GM12801 (cell line): ENCODE data around the gene SCN1A.

Experiments used
- CTCF ChIP-seq: IDR thresholded peaks from one replicate; pipeline ENCODE4 v1.5.1; 2011; ENCODE audit warnings: control low read depth; ENCODE audit not compliant: insufficient read length; ENCODE audit errors: extremely low read depth

Gene SCN1A

GRCh38 chr2:166013878-166014277 is 113.9 kb downstream of the SCN1A start:
- no peak for TF ChIP-seq CTCF

DNA sequence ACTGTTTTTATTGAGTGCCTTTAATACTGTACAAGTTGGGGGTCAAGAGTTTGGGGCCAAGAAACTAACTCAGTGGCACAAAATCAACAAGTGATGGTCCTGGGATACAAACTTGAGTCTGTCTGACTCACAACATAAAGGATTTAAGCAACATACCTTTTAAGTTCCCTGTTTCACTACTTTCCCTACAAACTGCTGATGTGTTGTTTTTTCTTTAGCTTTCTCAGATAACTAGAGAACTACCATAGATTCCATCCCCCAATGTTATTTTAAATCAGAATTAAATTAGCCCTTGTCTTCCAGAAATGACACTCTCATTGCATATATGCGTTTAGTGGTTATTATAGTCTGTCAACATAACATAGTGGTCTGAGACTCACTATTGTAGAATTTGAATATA is 116.2 kb downstream of the SCN1A start:
- no peak for TF ChIP-seq CTCF

- no peak for TF ChIP-seq CTCF
These were observed 127.4 kb downstream of the SCN1A start for GRCh38 chr2:166000401-166000800.

GRCh38 chr2:165990846-165991245 is 137.0 kb downstream of the SCN1A start:
- TF ChIP-seq CTCF: no peak

DNA sequence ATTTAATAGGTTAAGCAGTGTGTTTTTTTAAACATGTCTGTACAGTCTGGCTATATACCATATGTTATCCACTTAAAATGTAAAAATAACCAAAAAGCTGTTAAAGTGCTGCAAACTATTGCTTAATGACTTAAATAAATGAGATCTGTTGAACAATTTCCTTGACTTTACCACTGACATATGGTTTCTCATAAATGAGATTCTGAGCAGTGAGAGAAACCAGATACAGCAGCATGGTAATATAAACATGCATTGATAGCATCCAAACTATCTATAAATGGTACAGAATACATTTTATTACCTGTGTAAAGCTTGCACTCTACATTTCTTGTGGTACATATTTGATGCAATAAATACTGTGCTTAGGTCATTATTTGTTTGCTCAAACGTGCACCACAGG is 138.0 kb downstream of the SCN1A start:
- no peak for TF ChIP-seq CTCF

DNA sequence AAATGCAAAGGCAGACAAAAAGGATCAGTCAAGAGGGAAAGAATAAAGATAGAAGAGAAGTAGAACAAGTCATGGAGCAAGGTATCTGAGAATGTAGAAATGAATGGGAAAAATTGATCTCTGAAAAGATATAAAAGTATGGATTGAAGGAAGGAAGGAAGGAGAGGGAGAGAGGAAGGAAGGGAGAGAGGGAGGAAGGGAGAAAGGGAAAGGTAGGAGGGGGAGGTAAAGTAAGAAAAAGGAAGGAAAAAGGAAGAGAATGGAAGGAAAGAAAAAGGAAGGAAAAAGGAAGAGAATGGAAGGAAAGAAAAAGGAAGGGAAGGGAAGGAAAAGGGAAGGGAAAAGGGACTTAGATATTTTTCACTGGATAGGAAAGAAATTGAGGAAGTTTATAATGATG is 142.7 kb downstream of the SCN1A start:
- TF ChIP-seq CTCF: no peak

DNA sequence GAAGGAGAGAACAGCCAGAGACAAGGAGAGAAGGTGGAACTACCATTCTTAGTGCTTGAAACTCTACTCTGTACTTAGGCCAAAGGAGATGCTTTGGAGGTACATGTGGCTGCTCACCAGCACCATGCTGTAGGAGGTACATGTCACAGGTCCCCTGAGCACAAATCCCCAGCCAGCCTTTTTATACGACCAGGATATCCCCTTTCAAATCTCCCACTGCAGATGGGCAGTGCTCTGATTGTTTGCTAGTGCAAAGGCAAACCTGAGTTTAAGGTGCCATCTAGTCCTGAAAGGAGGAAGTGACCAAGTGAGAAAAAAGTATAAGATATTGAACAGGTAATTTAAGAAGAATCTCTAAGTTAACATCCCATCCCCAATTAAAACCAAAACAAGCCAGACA is 157.2 kb downstream of the SCN1A start:
- TF ChIP-seq CTCF: no peak

DNA sequence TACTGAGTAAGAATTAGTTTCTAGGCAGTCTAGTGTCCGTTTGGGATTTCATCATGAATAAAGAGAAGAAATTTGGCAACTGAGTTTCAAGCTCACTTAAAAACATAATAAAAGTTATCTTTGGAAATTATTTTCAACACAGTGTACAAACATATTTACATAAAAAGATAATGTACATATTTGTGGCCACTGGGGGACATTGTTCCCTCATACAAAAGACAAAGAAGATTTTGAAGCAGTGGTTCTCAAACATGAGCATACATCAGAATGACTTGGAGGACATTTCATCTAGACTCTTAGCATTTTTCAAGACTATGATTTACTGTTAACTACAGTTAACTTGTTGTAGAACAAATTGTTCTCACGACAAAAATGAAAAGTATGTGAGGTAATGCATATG is 158.6 kb downstream of the SCN1A start:
- TF ChIP-seq CTCF: no peak
